Renal pelvis (tissue), 4 donors: ENCODE measurements around the gene LHFPL4. TPM values are rescaled to one million over a fixed set of nuclear protein-coding genes. Genes with fewer than 3 reads are reported as not detected.
A peak's percentile ranks its signal among the peaks of the same experiment; 100 is the strongest.
"Not testable (repeated sequence)": the region's sequence is repeated elsewhere in the genome, so short reads cannot be mapped to it uniquely, and the experiment has no call there.

Experiments
- DNase-seq: peaks from one replicate; pipeline ENCODE4 v3.0.0-alpha.2; 2013
- polyA plus RNA-seq, 3 donors: library from polyadenylated mRNA; unstranded; fragments of 120-200 nt; gene quantifications; one replicate each; pipeline ENCODE4 v1.2.1, GENCODE V29; 2013; ENCODE audit not compliant: insufficient read length in 3 of 3

The LHFPL4 gene
- polyA plus RNA-seq, 3 donors: 0.04 to 0.09 (median 0.06) TPM

DNA sequence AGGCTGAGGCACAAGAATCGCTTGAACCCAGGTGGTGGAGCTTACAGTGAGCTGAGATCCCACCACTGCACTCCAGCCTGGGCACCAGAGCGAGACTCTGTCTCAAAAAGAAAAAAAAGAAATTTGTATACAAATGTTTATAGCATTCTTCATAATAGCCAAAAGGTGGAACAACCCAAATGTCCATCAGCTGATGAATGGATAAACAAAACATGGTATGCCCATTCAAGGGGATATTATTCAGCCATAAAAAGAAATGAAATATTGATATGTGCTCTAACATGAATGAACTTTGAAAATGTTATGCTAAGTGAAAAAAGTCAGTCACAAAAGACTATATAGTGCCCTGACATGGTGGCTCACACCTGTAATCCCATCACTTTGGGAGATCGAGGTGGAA, 11.4 kb downstream of the LHFPL4 start:
- DNase-seq: no peak

DNA sequence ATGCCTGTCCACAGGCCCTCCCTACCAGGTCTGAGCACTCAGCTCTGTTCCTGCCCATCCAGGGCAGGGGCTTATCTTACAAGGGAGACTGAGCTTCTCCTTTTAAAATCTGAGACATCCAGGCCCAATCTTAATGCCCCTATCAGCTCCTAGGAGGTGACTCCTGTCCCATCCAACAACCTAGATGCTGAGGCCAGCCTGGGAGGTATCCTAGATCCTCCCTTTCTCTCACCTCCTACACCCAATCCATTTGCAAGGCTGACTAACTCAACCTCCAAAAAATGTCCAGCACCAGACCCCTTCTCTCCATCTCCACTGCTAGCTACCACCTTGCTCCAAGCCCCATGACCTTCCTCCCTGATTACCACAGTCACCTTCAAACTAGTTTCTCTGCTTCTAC, 17.4 kb downstream of the LHFPL4 start:
- no peak for DNase-seq

GRCh38 chr3:9534429-9534828, 19.2 kb downstream of the LHFPL4 start:
- DNase-seq: no peak

- no peak for DNase-seq
These were observed 28.5 kb downstream of the LHFPL4 start for GRCh38 chr3:9525078-9525477.

GRCh38 chr3:9514956-9515355, 38.7 kb downstream of the LHFPL4 start:
- DNase-seq: no peak

DNA sequence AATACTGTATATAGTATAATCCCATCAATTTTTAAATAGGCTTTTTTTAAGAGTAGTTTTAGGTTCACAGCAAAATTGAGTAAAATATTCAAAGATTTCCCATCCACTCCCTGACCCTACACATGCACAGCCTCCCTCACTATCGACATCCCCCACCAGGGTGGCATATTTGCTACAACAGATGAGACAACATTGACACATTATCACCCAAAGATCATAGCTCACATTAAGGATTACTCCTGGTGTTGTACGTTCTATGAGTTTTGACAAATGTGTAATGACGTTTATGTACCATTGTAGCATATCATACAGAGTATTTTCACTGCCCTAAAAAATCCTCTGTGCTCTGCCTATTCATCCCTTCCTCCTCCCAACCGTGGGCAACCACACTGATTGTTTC, 39.3 kb downstream of the LHFPL4 start:
- no peak for DNase-seq

- DNase-seq: no peak
These were observed 41.1 kb downstream of the LHFPL4 start for GRCh38 chr3:9512456-9513045.

DNA sequence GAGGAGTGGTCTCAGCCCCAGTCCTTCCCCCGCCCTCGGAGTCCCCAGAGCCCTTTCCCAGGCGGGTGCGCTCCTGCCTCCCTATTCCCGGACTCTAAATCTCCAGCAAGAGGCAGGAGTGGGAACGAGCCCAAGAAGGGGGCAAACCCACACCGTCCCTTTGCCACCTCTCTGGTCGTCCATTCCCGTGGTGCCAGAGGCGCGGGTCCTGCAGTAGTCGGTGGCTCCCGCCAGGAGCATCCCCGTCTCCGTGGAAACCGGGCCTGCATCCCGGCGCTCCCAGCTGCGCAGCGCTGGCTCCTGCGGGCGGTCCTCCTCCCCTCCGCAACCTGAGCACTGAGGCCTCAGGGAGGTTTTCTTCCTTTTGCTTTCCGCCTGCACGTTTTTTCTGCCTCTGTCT, 44.8 kb downstream of the LHFPL4 start:
- no peak for DNase-seq

DNA sequence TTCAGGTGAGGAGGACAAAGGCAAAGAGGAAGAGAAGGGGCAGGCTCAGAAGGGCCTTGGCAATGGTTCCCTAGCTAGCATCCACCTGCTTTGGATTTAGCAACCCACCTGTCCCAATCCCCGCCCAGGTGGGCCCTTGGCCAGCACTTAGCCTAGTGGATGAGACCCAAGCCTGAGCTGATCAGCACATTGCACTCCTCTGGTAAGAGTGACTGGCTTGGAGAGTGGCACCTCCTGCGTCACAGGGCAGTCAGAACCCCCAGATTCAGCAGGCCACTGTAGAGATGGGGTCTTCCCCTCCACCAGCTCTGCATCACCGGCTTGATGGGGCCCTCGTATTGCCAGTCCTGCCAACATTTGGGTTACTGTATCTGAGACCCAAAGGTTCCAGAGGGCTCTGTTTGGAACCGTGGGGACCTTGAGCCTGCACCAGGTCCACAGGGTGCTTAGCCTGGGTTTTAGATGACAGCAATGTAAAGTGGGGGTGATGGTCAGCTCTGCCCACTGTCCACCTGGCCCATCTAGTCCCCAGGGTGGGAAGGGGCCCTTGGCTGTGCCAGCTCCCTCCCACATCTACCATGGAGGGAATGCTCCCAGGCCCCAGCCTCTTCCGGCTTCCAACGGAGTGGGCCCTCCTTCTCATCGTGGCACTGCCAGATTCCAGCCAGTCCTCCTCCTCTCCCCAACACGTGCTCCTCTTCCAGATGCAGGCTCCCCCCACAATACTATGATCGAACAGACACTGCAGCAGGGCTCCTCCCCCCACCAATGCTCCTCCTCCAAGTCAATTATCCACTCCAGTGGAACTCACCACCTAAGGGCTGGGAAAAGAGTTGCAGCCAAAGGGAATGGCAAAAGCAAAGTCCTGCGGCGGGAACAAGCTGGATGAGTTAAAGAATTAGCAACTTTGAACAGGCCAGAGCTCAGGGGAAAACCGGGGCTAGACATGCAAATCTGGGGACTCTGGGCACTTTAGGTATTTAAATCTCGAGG, 45.7 kb downstream of the LHFPL4 start:
- no peak for DNase-seq

GRCh38 chr3:9503283-9503682, 50.3 kb downstream of the LHFPL4 start:
- peak; percentile 69 for DNase-seq

GRCh38 chr3:9501226-9501625, 52.4 kb downstream of the LHFPL4 start:
- no peak for DNase-seq

DNA sequence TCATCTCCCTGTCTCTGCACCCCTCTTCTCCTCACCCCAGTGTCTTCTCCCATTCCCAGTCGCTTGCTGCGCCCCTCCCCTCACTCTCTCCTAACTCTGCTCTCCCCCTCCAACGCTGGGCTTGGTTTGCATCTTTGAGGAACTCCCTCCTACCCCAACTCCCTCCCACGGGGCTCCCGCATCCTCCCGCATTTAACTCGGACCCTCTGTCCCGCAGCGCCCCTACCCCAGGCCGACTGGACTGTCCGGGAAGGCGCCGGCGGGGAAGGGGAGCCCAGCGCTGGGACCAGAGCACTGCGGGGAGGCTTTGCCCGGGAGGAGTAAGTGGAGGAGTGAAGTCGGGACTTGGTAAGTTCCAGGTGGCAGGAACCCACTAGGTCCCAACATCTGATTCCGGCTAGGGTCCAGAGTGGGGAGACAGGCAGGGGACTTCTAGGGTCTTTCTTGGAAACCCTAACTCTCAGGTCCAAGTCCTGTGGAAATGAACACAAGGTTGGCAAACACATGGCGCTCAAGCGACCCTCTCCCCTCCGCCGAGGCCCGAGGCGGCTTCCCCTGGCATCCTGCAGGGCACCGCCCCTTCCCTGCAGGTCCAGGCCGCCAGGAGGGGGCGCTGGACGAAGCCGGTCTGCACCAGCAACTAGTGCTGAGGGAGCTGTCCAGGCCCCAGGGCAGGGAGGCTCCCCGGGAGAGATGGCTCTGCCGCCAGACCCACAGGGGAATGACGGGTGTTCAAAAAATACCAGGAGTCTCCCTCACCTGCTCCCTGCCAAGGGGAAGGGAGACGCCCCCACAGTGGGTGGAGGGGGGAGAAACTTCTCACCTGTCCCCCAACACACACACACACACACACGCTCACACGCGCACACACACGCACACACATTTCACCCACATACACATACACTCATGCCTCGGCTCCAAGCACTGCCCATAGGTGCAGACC, 53.2 kb downstream of the LHFPL4 start:
- peak; percentile 56 for DNase-seq

DNA sequence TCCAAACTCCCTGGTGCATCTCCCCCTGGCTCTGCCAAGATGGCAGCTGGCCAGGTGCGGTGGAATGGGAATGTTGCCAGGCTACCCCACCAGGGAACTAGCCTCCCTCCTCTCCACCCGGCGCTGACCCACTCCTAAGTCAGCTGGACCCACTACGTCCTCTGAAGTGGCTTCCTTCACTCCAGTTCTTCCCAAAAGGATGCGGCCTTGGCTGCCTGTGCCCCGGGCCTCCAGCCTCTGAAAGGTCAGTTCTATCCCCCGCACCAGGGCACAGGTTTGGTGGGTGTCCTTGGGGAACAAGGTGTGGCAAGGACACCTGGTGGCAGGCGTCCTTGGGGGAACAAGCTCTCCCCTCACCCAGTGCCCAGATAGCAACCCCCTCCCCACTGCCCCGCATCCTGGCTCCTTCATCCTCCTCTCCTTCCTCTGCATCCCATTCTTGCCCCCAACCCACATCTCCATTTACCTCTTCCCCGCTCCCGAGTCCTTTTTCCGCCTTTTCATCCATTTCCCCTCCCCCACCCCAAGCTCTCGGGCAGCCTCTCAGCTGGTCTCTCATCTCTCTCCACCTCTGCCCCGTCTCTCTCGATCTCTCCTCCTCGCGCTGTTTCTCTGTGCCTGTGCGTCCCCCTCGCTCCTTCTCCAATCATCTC, 54.0 kb downstream of the LHFPL4 start:
- no peak for DNase-seq

GRCh38 chr3:9498781-9499180, 54.8 kb downstream of the LHFPL4 start:
- no peak for DNase-seq

DNA sequence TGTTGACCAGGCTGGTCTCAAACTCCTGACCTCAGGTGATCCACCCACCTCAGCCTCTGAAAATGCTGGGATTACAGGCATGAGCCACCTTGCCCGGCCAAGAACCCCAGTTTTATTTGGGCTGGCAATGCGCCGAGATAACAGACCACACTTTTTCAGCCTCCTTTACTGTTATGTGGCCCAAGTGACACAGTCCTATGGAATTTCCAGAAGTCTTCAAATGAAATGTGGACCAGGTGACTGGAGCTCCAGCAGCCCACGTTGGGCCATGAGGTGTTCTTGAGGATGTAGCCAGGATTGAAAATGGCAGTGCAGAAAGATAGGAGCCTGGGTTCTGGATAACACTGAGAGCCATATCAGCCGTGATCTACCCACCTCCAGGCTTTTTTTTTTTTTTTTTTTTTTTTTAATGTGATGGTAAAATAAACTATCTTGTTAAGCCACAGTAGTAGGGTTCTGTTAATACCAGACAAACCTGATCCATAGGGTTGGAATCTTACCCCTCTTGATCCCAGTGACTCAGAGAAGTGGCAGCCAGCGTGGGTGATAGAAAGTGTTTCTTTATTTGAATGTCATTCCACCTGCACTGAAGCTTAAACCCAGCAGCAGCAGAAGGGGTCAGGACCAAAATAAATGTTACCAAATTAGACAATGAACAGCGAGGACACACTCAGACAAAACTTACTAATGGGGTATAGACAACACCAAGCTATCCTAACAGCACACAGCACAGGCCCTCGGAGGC, 55.6 kb downstream of the LHFPL4 start:
- no peak for DNase-seq

- no peak for DNase-seq
These were observed 56.7 kb downstream of the LHFPL4 start for GRCh38 chr3:9496893-9497292.

- DNase-seq: not testable (repeated sequence)
These were observed 59.6 kb downstream of the LHFPL4 start for GRCh38 chr3:9494036-9494435.

DNA sequence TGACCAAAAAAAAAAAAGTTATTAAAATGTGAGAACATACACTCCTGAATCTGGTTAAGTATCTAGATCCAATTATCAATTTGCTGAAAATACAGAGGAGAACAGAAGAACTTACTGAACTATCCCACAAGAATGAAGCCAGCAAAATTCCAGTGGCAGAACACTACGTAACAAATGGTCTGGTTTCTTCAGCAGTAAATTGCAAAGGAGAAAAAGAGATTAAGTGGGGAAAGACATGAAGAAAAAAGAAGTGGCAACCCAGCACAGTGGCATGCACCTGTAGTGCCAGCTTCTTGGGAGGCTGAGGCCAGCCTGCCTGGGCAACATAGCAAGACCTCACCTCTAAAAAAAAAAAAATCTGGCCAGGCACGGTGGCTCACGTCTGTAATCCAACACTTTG, 62.1 kb downstream of the LHFPL4 start:
- DNase-seq: no peak

GRCh38 chr3:9485248-9485647, 68.4 kb downstream of the LHFPL4 start:
- no peak for DNase-seq

DNA sequence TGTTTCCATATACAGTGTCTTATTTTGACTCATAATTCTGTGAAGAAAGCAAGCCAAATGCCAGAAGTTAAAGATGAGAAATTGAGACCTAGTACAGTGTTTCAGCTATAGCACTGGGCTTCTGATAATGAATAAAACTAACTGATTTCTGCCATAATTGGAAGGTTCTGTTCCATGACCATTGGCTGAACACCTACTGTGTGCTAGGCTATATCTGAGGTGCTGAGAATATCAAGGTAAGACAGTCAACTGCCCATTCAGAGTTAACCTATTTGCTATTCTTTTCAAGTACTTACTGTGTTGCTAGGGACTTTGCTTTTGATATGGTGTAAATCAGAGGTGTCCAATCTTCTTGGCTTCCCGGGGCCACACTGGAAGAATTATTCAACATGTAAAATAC, 73.4 kb downstream of the LHFPL4 start:
- DNase-seq: no peak

- DNase-seq: no peak
These were observed 76.7 kb downstream of the LHFPL4 start for GRCh38 chr3:9476935-9477334.
